Keratinocyte (primary cell): ENCODE results near the gene PPP1R3C. TPM values are rescaled to one million over a fixed set of nuclear protein-coding genes. Genes with fewer than 3 reads are reported as not detected.

Source experiments
- DNase-seq: peaks from one replicate; pipeline ENCODE4 v3.0.0-alpha.2; 2011; ENCODE audit warnings: low read depth, missing footprints, low spot score
- FAIRE-seq: peaks from 2 replicates; lab custom pipeline; 2011; peaks lifted over from hg19 to GRCh38; lab: Jason Lieb, UNC
- H2AFZ ChIP-seq: 2 replicates; pipeline ENCODE4 v1.6.0; 2012; ENCODE audit warnings: low read length, control low read depth, inconsistent platforms; ENCODE audit not compliant: control insufficient read depth
- H3K27ac ChIP-seq: 2 replicates; pipeline ENCODE4 v1.5.1; 2011; ENCODE audit warnings: low read length; ENCODE audit not compliant: control insufficient read depth, insufficient read depth
- H3K27me3 ChIP-seq: 3 replicates; pipeline ENCODE4 v1.6.0; 2011; ENCODE audit warnings: low read length; ENCODE audit not compliant: control insufficient read depth, insufficient read depth; ENCODE audit errors: extremely low read depth
- H3K36me3 ChIP-seq, 2 experiments: 2 replicates in 1 of 2; 3 replicates in 1 of 2; pipeline ENCODE4 v1.5.1; 2011; ENCODE audit warnings: low read length in 2 of 2, mild to moderate bottlenecking in 1 of 2; ENCODE audit not compliant: control insufficient read depth in 2 of 2, insufficient read depth in 2 of 2; ENCODE audit errors: extremely low read depth in 1 of 2
- H3K4me1 ChIP-seq: 3 replicates; pipeline ENCODE4 v1.5.1; 2011; ENCODE audit warnings: low read length; ENCODE audit not compliant: control insufficient read depth, insufficient read depth; ENCODE audit errors: extremely low read depth
- H3K4me2 ChIP-seq: 3 replicates; pipeline ENCODE4 v1.6.0; 2011; ENCODE audit warnings: low read depth, low read length; ENCODE audit not compliant: control insufficient read depth, insufficient read depth; ENCODE audit errors: extremely low read depth
- H3K4me3 ChIP-seq, 3 experiments: fragments of 200-600 bp in 1 of 3; sonication (generic) in 1 of 3; 2 replicates in 2 of 3; 3 replicates in 1 of 3; pipeline ENCODE4 v1.5.1; 2011 to 2016; ENCODE audit warnings: low read length in 3 of 3, mild to moderate bottlenecking in 3 of 3, control low read depth in 2 of 3, inconsistent platforms in 1 of 3, low read depth in 1 of 3, mixed read lengths in 1 of 3, mixed run types in 1 of 3, moderate library complexity in 1 of 3; ENCODE audit not compliant: control insufficient read depth in 2 of 3, insufficient read depth in 2 of 3; ENCODE audit errors: extremely low read depth in 1 of 3
- H3K79me2 ChIP-seq: 2 replicates; pipeline ENCODE4 v1.6.0; 2012; ENCODE audit warnings: low read length; ENCODE audit not compliant: control insufficient read depth, insufficient read depth
- H3K9ac ChIP-seq: 3 replicates; pipeline ENCODE4 v1.6.0; 2011; ENCODE audit warnings: low read length; ENCODE audit not compliant: control insufficient read depth, insufficient read depth; ENCODE audit errors: extremely low read depth
- H3K9me1 ChIP-seq: 3 replicates; pipeline ENCODE4 v1.6.0; 2011; ENCODE audit warnings: low read length; ENCODE audit not compliant: control insufficient read depth, insufficient read depth; ENCODE audit errors: extremely low read depth
- H3K9me3 ChIP-seq: 2 replicates; pipeline ENCODE4 v1.5.1; 2012; ENCODE audit warnings: low read depth, low read length; ENCODE audit not compliant: control insufficient read depth
- H4K20me1 ChIP-seq: 3 replicates; pipeline ENCODE4 v1.6.0; 2011; ENCODE audit warnings: low read length; ENCODE audit not compliant: control insufficient read depth, insufficient read depth; ENCODE audit errors: extremely low read depth
- CTCF ChIP-seq, 3 experiments: IDR thresholded peaks in 1 of 3; conservative IDR thresholded peaks in 1 of 3; optimal IDR thresholded peaks in 1 of 3; 2 replicates in 2 of 3; 3 replicates in 1 of 3; pipeline versions ENCODE3 to v1.5.1; 2011; ENCODE audit warnings: low read length in 3 of 3, mild to moderate bottlenecking in 3 of 3, moderate library complexity in 2 of 3, control low read depth in 1 of 3, inconsistent platforms in 1 of 3; ENCODE audit not compliant: insufficient read depth in 2 of 3; ENCODE audit errors: extremely low read depth in 1 of 3
- EZH2 ChIP-seq: IDR thresholded peaks from one replicate; pipeline ENCODE4 v1.6.1; 2012; ENCODE audit warnings: inconsistent platforms, mild to moderate bottlenecking, low read length, moderate library complexity
- dilution Hi-C: fragments of 300-500 bp; cut with MboI; formaldehyde crosslinking; loops from one replicate; pipeline ENCODE4 v1.7.0; 2020; ENCODE audit warnings: low sequenced_read_pairs; ENCODE audit not compliant: extremely low pct_ligation_motif_present
- polyA plus RNA-seq, 5 experiments: library from polyadenylated mRNA; depleted of rRNA in 3 of 5; stranded (reverse) in 3 of 5; stranded (forward) in 1 of 5; unstranded in 1 of 5; fragments of >200 nt; gene quantifications; 1 replicate in 1 of 5; 2 replicates in 3 of 5; 3 replicates in 1 of 5; pipeline versions ENCODE4 v1.2.1 to v1.2.3, GENCODE V29; 2011 to 2012; ENCODE audit warnings: missing spikeins in 2 of 5, low read depth in 1 of 5, low replicate concordance in 1 of 5

The PPP1R3C gene
- polyA plus RNA-seq, 1 donor (not counting 4 experiments of a cell fraction or from before 2014, with no cell fraction given), result 7.3 TPM

GRCh38 chr10:91634898-91635297 lies 2.0 kb upstream of the PPP1R3C start:
- Histone ChIP-seq H4K20me1 (no peaks in the 10 kb centered on the region), H3K4me2 (no peak overlapping the region), H3K79me2 (no peaks in the 10 kb centered on the region), H2AFZ (no peak overlapping the region), H3K36me3 (peaks cover 4 to 9% of the 10 kb centered on the region in 2 experiments), H3K9ac (no peak overlapping the region), H3K27ac (no peak overlapping the region), H3K4me3 (no peak overlapping the region), H3K4me1 (peaks cover 25% of the 10 kb centered on the region), H3K9me1 (no peaks in the 10 kb centered on the region), H3K9me3 (no peaks in the 10 kb centered on the region), H3K27me3 (no peaks in the 10 kb centered on the region)
- FAIRE-seq (no peak), DNase-seq (no peak)
- dilution Hi-C loops, result no loop called here
- TF ChIP-seq CTCF (optimal IDR thresholded peaks at IDR 0.05 in 1 of 3, IDR thresholded peaks at IDR 0.05 in 1 of 3, conservative IDR thresholded peaks at IDR 0.05 in 1 of 3; ENCODE audit: extremely low read depth in 1 of 3, insufficient read depth in 2 of 3, low read length in 3 of 3), result no peak
- no peak for TF ChIP-seq EZH2

- Histone ChIP-seq H3K9me3 (no peaks in the 10 kb centered on the region), H2AFZ (no peak overlapping the region), H3K9ac (no peak overlapping the region), H3K4me3 (no peak overlapping the region), H3K27me3 (no peaks in the 10 kb centered on the region), H3K36me3 (peaks cover 4 to 12% of the 10 kb centered on the region in 2 experiments), H3K4me2 (no peak overlapping the region), H3K9me1 (no peaks in the 10 kb centered on the region), H3K79me2 (no peaks in the 10 kb centered on the region), H4K20me1 (no peaks in the 10 kb centered on the region), H3K4me1 (peaks cover 28% of the 10 kb centered on the region), H3K27ac (no peak overlapping the region)
- FAIRE-seq (no peak), DNase-seq (no peak)
- TF ChIP-seq EZH2 (no peak), CTCF (optimal IDR thresholded peaks at IDR 0.05 in 1 of 3, IDR thresholded peaks at IDR 0.05 in 1 of 3, conservative IDR thresholded peaks at IDR 0.05 in 1 of 3; ENCODE audit: extremely low read depth in 1 of 3, insufficient read depth in 2 of 3, low read length in 3 of 3) (no peak)
- dilution Hi-C loops, result no loop called here
Observed at GRCh38 chr10:91634246-91634645, 1.4 kb upstream of the PPP1R3C start.
